Activated gamma-delta T cell treated with anti-CD3 and anti-CD28 coated beads, Interleukin-2, amount 50 U/mL, for 16 hours (primary cell): Measurements from ENCODE around the gene PEX19.
"Not testable (repeated sequence)": the region's sequence is repeated elsewhere in the genome, so short reads cannot be mapped to it uniquely, and the experiment has no call there.

ENCODE experiments used
- DNase-seq: peaks from one replicate; pipeline ENCODE4 v3.0.0-alpha.2; 2020; ENCODE audit warnings: low read depth

Gene PEX19, protein sequence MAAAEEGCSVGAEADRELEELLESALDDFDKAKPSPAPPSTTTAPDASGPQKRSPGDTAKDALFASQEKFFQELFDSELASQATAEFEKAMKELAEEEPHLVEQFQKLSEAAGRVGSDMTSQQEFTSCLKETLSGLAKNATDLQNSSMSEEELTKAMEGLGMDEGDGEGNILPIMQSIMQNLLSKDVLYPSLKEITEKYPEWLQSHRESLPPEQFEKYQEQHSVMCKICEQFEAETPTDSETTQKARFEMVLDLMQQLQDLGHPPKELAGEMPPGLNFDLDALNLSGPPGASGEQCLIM

DNA sequence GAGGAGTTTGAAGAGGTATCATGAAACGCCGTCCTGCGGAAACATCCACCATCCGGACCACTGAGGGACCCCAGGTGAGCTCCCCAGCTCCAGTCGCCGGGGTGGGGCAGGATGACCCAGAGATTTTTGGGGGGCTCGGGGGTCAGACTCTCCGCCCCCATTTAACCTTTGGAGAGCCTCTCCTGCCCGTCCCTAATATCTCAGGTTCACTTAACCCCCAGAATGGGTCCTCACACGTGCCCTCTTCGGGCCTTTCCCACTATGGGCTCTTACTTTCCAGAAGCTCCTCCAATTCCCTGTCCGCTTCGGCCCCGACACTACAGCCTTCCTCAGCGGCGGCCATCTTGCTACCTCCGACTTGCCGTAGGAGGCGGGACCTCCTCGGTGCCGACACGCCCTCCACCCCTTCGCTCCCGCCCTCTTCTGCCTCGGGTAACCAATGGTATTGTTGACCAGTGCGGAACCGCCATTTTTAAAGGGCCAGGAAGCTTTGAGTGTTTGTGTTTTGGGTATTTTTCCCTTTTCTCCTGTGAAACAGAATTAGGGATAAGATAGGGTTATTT, at the start of gene PEX19:
PEX19 (minus strand) TSS at position 352 of the 563 bp plus-strand sequence; CDS start at position 343, 9 bp downstream.
- DNase-seq: peak; percentile 88

GRCh38 chr1:160332516-160332915, 47.6 kb upstream of the PEX19 start:
- no peak for DNase-seq

GRCh38 chr1:160330119-160330518, 45.2 kb upstream of the PEX19 start:
- DNase-seq: no peak

GRCh38 chr1:160328184-160328583, 43.3 kb upstream of the PEX19 start:
- no peak for DNase-seq

GRCh38 chr1:160326418-160326817, 41.5 kb upstream of the PEX19 start:
- no peak for DNase-seq

DNA sequence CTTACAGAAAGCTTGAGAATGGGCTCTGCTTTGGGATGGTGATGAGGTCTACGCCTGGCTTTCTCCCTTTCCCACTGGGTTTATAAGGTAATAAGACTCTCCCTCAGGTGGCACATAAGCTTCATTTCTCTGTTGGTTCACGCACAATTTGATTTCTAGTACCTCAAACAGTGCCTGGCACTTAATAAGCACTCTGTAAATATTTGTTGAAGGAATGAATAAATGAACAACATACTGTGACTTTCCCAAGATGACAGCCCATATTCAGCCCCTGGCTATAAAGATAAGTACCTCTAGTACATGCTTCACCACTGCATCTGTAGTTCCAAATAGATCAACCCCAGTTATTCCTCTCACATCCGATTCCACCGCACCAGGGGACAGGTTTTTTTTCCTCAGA, 40.3 kb upstream of the PEX19 start:
- no peak for DNase-seq

DNA sequence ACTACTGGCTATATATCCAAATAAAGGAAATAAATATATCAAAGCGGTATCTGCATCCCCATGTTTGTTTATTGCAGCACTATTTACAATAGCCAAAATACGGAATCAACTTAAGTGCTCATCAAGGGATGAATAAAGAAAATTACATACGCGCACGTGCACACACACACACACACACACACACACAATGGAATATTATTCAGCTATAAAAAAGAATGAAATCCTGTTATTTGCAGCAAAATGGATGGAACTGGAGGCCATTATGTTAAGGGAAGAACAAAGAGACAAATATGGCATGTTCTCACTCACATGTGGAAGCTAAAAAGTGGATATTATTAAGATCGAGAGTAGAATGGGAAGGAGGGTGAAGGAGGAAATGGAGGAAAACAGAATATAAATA, 37.9 kb upstream of the PEX19 start:
- no peak for DNase-seq

- DNase-seq: no peak
Observed at GRCh38 chr1:160315359-160315758, 30.4 kb upstream of the PEX19 start.

- no peak for DNase-seq
Observed at GRCh38 chr1:160309571-160309970, 24.6 kb upstream of the PEX19 start.

GRCh38 chr1:160309185-160309557, 24.2 kb upstream of the PEX19 start:
- DNase-seq: no peak

DNA sequence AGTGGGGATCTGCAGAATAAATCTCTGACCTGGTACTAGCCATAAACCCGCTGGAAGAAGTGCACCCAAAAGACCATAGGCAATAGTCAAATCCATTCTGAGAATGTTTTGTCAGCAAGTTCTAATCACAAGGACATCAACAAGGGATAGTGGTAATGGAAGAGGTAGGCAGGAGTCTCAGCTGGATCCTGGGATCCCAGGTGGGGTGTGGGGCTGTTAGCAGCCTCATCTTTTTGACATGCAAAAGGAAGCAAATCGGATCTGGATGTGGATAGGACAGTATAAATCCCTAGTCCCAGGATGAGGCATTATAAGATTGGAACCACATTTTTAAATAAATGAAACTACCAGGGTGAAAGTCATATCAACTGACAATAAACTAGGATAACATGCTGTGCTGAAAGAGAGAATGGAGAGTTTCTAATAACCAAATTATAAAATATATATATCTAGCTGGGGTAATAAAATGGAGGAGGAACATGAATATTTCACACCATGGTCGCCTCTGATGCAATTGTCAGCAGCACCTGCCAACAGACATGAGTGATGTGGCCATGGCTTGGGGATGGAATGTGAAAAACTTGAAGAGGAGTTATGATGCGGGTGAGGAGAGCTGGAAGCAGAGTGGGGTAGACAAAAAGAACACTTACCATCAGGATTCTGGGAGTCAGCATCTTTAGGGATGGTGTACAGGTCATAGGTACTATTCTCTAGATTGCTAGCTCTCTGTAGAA, 23.7 kb upstream of the PEX19 start:
- DNase-seq: no peak

DNA sequence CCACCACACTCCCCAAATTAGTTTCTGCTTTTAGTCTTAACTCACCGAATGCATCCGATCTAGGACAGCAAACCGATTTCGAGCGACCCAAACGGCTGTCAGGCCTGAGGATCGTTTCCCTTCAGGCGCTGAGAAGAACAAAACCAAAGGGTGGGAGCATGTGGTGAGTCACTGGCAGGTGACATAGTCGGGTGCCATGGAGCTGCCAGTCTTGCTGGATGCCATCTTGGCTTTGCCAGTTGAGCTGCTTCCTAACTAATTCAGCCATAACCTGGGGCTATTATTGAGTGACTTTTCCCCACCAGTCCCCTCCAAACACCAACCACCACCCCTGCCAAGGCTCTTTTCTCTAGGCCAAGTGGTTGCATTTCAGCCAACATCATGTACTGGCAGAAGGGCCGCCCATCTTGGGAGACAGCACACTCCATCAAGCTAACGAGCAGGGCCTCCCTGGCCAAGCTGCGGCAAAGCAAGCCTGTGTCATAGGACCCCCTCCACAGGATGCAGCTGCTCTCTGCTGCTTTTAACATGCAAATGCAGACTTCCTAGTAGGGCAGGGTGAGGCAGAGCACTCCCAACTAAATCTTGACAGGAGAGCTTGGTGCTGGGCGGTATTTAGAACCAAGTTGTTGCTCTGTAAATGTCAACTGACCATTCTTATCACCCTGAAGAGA, 22.3 kb upstream of the PEX19 start:
- no peak for DNase-seq

DNA sequence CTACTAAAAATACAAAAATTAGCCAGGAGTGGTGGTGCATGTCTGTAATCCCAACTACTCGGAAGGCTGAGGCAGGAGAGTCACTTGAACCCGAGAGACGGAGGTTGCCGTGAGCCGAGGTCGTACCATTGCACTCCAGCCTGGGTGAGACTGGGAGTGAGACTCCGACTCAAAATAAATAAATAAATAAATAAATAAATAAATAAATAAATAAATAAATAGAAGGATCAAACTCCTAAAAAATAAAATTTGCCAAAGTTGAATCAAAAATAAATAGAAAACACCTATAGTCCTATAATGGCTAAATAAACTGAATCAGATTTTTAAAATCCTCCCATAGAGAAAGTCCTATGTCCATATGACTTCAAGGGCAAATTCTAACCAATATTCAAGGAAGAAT, 15.2 kb upstream of the PEX19 start:
- DNase-seq: no peak

DNA sequence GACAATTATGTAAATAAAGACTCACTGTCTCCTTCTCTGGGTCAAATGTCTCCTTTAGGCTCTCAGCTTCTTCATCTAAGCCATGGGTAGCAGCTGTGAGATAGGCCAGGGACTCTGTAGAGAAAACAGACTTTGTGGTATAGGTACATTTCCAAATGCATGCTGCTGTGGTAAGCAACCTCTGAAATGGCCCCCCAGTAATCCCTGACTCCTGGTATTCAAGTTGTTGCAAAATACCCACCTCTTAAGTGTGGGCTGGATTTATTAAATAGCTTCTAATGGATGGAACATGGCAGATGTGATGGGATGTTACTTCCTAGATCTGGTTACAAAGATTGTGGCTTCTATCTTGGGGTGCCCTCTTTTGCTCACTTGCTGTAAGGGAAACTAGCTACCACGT, 11.1 kb upstream of the PEX19 start:
- DNase-seq: no peak

GRCh38 chr1:160293020-160293968, 8.4 kb upstream of the PEX19 start:
- no peak for DNase-seq

DNA sequence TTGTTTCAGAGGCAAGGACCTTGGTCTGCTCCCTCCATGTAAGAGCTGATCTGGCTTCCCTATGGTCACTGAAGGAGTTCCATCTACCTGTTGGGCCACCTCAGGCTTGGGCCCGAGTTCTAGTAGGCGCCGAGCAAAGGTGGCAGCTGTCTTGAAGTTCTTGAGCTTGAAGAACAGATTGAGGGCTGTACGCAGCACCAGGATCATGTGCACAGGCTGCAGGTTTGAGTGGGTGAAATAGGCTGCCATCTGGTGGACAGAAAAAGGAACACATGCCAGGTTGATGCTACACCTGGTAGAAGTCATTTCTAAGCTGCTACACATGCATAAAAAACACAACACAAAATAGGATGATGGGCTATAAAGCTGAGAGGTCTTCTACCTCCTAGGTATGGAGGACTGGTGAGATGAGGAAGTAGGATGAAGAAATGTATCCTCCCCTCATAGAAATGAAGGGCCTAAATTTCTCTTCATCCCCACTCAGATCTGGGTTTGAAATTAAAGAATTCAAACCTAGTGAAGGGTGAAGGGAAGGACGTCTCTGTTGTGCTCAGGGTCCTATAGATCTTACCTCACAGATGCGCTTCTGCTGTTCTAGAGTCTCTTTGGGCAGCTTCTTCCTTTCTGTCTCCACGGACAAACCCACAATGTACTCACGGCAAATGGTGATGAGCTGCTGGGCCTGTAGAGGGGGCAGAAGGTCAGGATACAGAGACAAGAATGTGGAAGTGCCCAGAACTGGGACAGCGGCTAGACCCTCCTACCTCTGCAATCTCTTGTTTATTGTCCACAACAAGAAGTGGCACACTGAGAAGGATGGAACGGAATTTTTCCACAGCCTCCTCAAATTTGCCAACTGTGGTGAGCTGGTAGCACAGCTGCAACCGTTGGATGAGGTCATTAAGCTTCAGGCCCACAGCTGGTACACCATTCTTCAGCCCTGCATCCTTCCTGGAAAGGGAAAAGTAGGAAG, 6.6 kb upstream of the PEX19 start:
- peak; percentile 47 for DNase-seq

DNA sequence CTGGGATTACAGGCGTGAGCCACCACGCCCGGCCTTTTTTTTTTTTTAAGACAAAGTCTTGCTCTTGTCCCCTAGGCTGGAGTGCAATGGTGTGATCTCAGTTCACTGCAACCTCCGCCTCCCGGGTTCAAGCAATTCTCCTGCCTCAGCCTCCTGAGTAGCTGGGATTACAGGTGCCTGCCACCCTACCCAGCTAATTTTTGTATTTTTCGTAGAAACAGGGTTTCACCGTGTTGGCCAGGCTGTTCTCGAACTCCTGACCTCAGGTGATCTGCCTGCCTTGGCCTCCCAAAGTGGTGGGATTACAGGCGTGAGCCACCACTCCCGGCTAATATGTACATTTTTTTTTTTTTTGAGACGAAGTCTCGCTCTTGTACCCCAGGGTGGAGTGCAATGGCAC, 2.8 kb upstream of the PEX19 start:
- not testable (repeated sequence) for DNase-seq

GRCh38 chr1:160285506-160285905, 573 bp upstream of the PEX19 start:
- no peak for DNase-seq

DNA sequence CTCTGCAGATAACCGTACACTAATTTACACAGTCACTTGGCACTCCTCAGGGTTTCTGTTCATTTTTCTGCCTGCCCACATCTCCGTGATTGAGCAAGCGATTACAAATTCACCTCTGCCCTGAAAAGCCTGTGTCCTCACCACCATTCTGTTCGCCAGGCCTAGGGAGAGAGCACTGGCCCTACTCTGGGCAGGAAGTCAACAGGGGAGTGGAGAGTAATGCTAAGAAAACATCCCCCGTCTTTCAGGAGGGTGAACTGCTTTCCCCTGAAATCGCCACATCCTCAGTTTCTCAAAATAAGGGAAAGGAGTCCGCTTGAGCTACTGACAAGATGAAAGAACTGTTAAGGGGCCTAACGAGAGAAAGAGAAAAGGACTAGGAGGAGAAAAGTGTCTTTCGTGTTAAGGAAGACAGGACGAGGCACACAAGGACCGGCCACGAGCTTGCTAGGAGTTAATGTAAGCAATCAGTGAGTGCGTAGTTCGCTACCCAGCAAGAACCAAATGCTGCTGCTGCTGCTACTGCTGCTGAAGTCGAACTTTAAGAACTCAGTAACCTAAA, 632 bp downstream of the PEX19 start:
- no peak for DNase-seq

DNA sequence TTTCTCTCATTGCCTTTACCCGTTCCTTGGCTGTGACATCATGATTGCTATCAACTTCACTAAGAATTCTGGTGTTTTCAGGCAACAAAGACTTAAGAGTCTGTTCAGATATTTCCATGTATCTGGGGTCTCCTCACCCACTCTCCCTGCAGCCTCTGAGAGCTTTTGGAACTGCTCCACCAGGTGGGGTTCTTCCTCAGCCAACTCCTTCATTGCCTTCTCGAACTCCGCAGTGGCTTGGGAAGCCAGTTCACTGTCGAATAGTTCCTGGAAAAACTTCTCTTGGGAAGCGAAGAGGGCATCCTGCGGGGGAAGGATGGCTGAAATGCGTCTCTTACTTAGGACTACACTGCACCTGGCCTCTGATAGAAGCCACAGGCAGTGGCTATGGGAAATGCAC, 2.1 kb downstream of the PEX19 start:
- no peak for DNase-seq
